GM12872 (cell line): Measurements from ENCODE around the gene PCK2.

Experiments
- CTCF ChIP-seq: IDR thresholded peaks from 3 replicates; pipeline ENCODE4 v1.5.1; 2011; ENCODE audit warnings: low read depth, mild to moderate bottlenecking, low read length, moderate library complexity; ENCODE audit not compliant: insufficient read depth

The PCK2 gene

GRCh38 chr14:24059841-24060388 lies 34.2 kb upstream of the PCK2 start:
- TF ChIP-seq CTCF = no peak

DNA sequence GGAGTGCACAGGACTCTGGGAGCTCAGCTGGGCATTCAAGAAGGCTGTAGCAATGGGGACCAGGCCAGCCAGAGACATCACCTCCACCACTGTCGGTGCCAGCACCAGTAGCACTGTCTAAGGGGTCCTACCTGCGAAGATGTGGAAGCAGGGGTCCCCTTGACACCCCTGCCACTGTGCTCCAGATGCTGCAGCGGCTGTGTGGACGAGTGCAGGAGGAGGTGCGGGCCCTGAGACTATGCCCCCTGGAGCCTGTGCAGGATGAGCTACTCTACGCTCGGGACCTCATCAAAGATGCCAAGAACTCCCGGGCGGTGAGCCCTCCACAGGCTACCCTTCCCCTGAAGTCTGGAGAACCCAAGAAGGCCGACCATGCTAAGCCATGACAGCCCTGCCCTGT lies 33.7 kb upstream of the PCK2 start:
- no peak for TF ChIP-seq CTCF

DNA sequence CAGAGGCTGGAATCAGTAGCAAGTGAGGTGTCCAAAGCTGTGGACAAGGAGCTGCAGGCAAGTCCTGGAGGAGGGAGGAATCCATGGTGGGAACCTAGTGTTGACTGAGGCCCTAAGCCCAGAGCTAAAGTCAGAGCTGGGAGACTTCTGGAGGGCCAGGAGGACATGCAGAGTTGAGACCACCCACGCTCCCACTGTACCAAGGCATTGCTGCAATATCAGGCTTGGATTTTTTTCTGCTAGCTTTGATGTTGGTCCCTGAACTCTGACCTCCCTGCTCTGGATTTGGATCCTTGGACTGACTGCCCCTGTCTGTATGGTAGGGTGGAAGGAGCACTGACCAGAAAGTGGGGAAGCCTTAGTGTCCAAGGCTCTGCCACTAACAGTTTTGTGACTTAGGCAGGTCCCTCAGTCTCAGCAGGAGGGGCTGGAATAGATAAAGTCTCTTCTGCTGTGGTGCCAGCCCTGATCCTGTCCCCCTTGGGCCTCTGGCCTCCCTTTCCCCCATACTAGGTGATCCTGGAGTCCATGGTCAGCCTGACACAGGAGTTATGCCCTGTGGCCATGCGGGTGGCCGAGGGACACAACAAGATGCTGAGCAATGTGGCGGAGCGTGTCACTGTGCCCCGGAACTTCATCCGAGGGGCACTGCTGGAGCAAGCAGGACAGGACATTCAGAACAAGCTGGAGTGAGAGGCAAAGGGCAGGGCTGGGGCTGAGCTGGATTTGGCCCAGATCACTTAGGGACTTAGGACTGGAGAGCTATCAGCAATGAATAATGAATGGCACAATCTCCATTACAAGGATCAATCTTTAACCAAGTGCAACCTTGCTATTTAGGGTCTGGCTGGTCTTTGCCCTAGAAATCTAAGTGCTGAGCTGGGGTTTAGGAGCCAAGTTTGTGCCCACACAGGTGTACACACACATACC lies 32.9 kb upstream of the PCK2 start:
- no peak for TF ChIP-seq CTCF

GRCh38 chr14:24062216-24062980 lies 31.7 kb upstream of the PCK2 start:
- TF ChIP-seq CTCF = no peak

GRCh38 chr14:24063263-24063836 lies 30.8 kb upstream of the PCK2 start:
- no peak for TF ChIP-seq CTCF

GRCh38 chr14:24064091-24064795 lies 29.9 kb upstream of the PCK2 start:
- no peak for TF ChIP-seq CTCF
